Small intestine (tissue), 7 donors: ENCODE measurements around the gene EVA1A. TPM values are rescaled to one million over a fixed set of nuclear protein-coding genes. Genes with fewer than 3 reads are reported as not detected.

Source experiments
- DNase-seq, 2 donors: peaks; one replicate each; pipeline versions ENCODE4 v3.0.0 to v3.0.0-alpha.2; 2013
- FAIRE-seq: peaks from 2 replicates; lab custom pipeline; 2012; peaks lifted over from hg19 to GRCh38; lab: Jason Lieb, UNC
- H3K27ac ChIP-seq, 3 donors: one replicate each; pipeline ENCODE4 v1.5.1; 2013; ENCODE audit warnings: low read length in 2 of 3, mild to moderate bottlenecking in 2 of 3, control low read depth in 1 of 3, inconsistent platforms in 1 of 3, low read depth in 1 of 3, moderate library complexity in 1 of 3
- H3K27me3 ChIP-seq, 3 donors: one replicate each; pipeline ENCODE4 v1.6.1; 2013; ENCODE audit warnings: low read length in 3 of 3, inconsistent platforms in 1 of 3; ENCODE audit not compliant: control insufficient read depth in 3 of 3, insufficient read depth in 3 of 3
- H3K36me3 ChIP-seq, 3 donors: one replicate each; pipeline ENCODE4 v1.6.1; 2013; ENCODE audit warnings: low read length in 3 of 3, inconsistent platforms in 1 of 3, low read depth in 1 of 3, mild to moderate bottlenecking in 1 of 3, moderate library complexity in 1 of 3; ENCODE audit not compliant: control insufficient read depth in 3 of 3, insufficient read depth in 2 of 3
- H3K4me1 ChIP-seq, 3 donors: one replicate each; pipeline ENCODE4 v1.6.1; 2013; ENCODE audit warnings: low read length in 2 of 3, inconsistent platforms in 1 of 3, low read depth in 1 of 3, mild to moderate bottlenecking in 1 of 3, moderate library complexity in 1 of 3; ENCODE audit not compliant: control insufficient read depth in 3 of 3, insufficient read depth in 2 of 3
- H3K4me3 ChIP-seq, 3 donors: one replicate each; pipeline ENCODE4 v1.5.1; 2013; ENCODE audit warnings: low read length in 3 of 3, control low read depth in 1 of 3, inconsistent platforms in 1 of 3, low read depth in 1 of 3, mild to moderate bottlenecking in 1 of 3, moderate library complexity in 1 of 3
- H3K9me3 ChIP-seq, 2 donors: one replicate each; pipeline ENCODE4 v1.6.1; 2013; ENCODE audit warnings: low read depth in 1 of 2, low read length in 1 of 2; ENCODE audit not compliant: control insufficient read depth in 2 of 2, insufficient read depth in 1 of 2
- WGBS, 3 donors: extraction: QIAGEN DNeasy Blood & Tissue Kit; methylation state at CpG; one replicate each; pipeline ENCODE4 v1.1.7; 2013; 5-methylcytosine and 5-hydroxymethylcytosine counted together
- polyA plus RNA-seq, 4 donors: library from polyadenylated mRNA; stranded (reverse) in 3 of 4; unstranded in 1 of 4; fragments of 200-250 nt in 3 of 4; fragments of 120-200 nt in 1 of 4; gene quantifications; one replicate each; pipeline versions ENCODE4 v1.2.1 to v1.2.3, GENCODE V29; 2013
- donor health status: healthy with polysubstance abuse.
- donor health status: control.
- donor health status: control.
- donor health status: Bipolar disorder and iron deficiency.
- donor health status: healthy.

EVA1A gene
- polyA plus RNA-seq, 4 donors = 0.45 to 13.2 (median 5.0) TPM

DNA sequence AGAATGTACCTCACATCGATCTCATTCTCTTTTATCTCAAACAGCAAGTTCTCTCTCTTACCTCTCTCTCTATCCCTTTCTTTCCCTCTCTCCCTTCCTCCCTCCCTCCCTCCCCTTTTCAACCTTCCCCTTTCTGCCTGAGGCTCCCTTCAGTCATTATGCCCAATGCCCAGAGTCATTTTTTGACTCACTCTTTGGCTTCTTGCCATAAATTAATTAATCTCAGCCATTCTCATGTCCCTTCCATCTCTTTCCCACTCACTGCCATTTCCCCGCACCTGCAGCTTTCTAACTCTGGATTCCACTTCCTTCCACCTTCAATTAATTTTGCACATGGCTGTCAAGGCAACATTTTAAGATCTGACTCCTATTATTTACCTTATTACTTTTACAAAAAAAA, 60.1 kb downstream of the EVA1A start:
- Histone ChIP-seq H3K27ac (no peak overlapping the region), H3K36me3 (peaks cover 0 to 3% (median 0%) of the 10 kb centered on the region in 3 donors), H3K27me3 (no peaks in the 10 kb centered on the region), H3K9me3 (no peaks in the 10 kb centered on the region), H3K4me3 (no peak overlapping the region), H3K4me1 (no peaks in the 10 kb centered on the region)
- 80 to 86% (median 85%) methylated on average over 2 of the region's 2 CpGs for WGBS, 3 donors
- FAIRE-seq (no peak), DNase-seq (no peak)

DNA sequence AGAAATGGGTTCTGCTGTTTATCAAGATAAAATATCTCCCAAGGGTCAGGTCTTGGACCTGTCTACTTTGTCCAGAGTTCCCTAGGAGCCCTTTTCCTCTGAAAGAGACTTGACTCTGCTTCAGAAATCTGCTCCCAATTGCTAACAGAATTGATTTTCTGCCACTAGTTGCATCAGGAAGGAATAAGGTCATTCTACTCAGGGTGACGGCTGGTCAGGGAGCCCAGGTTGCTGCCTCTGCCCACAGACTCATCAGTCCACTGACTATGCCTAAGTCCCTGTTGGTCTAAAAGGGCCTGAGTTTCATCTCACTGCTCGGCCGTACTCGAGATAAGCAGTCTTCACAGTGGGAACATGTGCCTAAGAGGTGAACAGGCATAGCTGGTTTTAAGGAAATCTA, 61.2 kb downstream of the EVA1A start:
- Histone ChIP-seq H3K4me3 (no peak overlapping the region), H3K4me1 (no peaks in the 10 kb centered on the region), H3K9me3 (no peaks in the 10 kb centered on the region), H3K27me3 (peaks cover 0 to 2% (median 0%) of the 10 kb centered on the region in 3 donors), H3K27ac (no peak overlapping the region), H3K36me3 (no peaks in the 10 kb centered on the region)
- DNase-seq = no peak
- no peak for FAIRE-seq
- 79 to 91% (median 87%) methylated on average over 4 of the region's 4 CpGs for WGBS, 3 donors

DNA sequence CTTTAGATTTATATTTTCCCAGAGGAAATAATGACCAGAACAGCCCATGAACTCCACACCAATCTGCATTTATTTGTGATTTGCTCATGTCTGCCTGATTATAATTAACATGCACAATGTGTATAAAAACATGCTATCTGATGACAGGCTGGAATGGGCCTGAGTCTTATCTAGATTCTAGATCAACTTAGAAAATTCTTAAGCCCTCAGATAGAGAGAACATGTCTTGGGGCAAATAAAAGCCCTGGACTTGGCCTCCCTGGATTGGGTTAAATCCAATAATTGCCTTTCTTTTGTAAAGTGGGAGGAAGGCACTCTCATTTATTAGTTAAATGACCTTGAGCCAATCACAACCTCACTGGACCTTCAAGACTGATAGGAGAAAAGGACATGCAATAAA, 61.8 kb downstream of the EVA1A start:
- Histone ChIP-seq H3K4me1 (no peaks in the 10 kb centered on the region), H3K9me3 (no peaks in the 10 kb centered on the region), H3K27ac (no peak overlapping the region), H3K4me3 (no peak overlapping the region), H3K36me3 (peaks cover 0 to 2% (median 0%) of the 10 kb centered on the region in 3 donors), H3K27me3 (peaks cover 0 to 2% (median 0%) of the 10 kb centered on the region in 3 donors)
- no peak for DNase-seq
- FAIRE-seq = no peak

DNA sequence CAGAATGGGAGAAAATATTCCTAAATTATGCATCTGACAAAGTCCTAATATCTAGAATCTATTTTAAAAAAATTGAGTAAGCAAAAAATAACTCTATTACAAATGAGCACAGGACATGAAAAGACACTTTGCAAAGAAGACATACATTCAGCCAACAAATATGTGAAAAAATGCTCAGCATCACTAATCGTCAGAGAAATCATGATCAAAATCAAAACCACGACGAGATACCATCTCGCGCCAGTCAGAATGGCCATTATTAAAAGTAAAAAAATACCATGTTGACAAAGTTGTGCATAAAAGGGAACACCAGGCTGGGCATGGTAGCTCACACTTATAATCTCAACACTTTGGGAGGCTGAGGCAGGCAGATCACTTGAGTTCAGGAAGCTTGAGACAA, 63.5 kb downstream of the EVA1A start:
- H3K27me3 ChIP-seq = peaks cover 0 to 2% (median 0%) of the 10 kb centered on the region in 3 donors

DNA sequence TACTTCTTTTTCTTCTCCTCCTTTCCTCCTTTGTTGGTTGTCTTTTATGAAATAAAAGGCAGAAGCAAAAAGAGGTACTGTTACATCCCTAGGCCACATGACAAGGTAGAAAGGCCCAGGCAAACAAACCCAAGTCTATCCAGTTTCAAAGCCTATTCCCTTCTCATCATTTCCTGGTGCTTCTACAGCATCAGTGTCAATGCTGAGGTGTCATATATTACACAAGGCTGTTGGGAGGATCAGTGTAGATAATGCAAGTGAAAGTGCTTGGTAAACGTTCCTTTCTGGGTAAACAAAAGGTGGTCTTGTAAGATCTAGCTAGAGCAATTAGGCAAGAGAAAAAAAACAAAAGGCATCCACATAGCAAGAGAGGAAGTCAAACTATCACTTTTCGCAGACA, 64.9 kb downstream of the EVA1A start:
- Histone ChIP-seq H3K36me3 (peaks cover 0 to 8% (median 0%) of the 10 kb centered on the region in 3 donors), H3K4me1 (no peaks in the 10 kb centered on the region), H3K27me3 (peaks cover 0 to 2% (median 0%) of the 10 kb centered on the region in 3 donors), H3K9me3 (no peaks in the 10 kb centered on the region), H3K4me3 (no peak overlapping the region), H3K27ac (no peak overlapping the region)
- 51 to 67% (median 59%) methylated on average over 2 of the region's 2 CpGs for WGBS, 3 donors
- no peak for DNase-seq
- FAIRE-seq = no peak

More for the DNA sequence above, 63.5 kb downstream of the EVA1A start:
- 74 to 76% (median 75%) methylated on average over 5 of the region's 5 CpGs for WGBS, 3 donors
- H3K27ac ChIP-seq = no peak overlapping the region
- no peaks in the 10 kb centered on the region for H3K4me1 ChIP-seq
- no peak overlapping the region for H3K4me3 ChIP-seq
- peaks cover 0 to 8% (median 0%) of the 10 kb centered on the region in 3 donors for H3K36me3 ChIP-seq
- FAIRE-seq = no peak
- no peak for DNase-seq
- no peaks in the 10 kb centered on the region for H3K9me3 ChIP-seq

DNA sequence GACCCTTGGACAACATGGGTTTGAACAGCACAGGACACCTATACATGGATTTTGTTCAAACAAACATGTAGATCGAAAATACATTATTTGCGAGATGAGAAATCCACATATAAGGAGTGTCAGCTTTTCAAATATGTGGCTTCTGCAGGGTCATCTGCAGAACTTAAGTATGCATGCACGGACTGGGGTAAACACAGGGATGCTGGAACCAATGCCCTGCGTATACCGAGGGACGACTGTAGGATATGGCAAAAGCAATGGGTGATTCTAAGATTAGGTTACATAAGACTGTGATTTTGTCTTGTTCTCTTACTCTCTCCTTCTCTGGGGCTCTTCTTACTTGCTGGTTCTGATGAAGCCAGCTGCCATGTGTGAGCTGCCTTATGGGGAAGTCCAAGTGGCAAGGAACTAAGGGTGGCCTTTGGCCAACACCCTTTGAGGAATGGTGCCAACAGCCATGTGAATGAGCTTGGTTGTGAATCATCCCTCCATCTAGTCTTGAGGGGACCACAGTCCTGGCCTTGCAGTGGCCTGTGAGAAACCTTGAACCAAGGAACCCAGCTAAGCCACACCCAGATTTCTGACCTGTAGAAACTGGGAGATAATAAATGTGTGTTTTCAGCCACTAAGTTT, 66.5 kb downstream of the EVA1A start:
- peaks cover 0 to 8% (median 0%) of the 10 kb centered on the region in 3 donors for H3K36me3 ChIP-seq
- H3K27me3 ChIP-seq = peaks cover 0 to 2% (median 0%) of the 10 kb centered on the region in 3 donors
- no peak for FAIRE-seq
- no peak overlapping the region for H3K4me3 ChIP-seq
- no peak overlapping the region for H3K27ac ChIP-seq
- WGBS, 3 donors = 94 to 98% (median 95%) methylated on average over 6 of the region's 6 CpGs
- DNase-seq = no peak
- no peaks in the 10 kb centered on the region for H3K9me3 ChIP-seq
- no peaks in the 10 kb centered on the region for H3K4me1 ChIP-seq

DNA sequence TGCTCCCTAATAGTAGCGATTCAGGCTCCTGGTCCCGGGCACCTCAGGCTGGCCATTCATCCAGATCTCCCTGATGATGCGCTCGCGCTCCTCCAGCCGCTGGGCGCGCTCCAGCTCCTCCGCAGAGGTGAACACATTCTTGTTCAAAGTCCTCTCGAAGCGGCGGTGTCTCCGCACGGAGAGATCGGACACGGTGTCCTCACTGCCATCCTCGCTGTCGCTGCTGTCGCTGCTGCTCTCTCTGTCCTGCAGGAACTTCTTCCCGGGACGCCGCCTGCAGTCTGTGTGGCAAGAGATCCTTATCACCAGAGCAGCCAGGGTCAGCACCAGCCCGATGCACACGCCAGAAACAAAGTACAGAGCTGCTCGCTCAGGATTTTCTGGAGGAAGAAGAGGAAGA, 67.5 kb downstream of the EVA1A start:
- no peaks in the 10 kb centered on the region for H3K9me3 ChIP-seq
- 92 to 96% (median 94%) methylated on average over 25 of the region's 25 CpGs for WGBS, 3 donors
- H3K4me1 ChIP-seq = no peaks in the 10 kb centered on the region
- H3K4me3 ChIP-seq = no peak overlapping the region
- peaks cover 0 to 8% (median 0%) of the 10 kb centered on the region in 3 donors for H3K36me3 ChIP-seq
- H3K27ac ChIP-seq = no peak overlapping the region
- no peak for FAIRE-seq
- peaks cover 0 to 2% (median 0%) of the 10 kb centered on the region in 3 donors for H3K27me3 ChIP-seq
- no peak for DNase-seq

DNA sequence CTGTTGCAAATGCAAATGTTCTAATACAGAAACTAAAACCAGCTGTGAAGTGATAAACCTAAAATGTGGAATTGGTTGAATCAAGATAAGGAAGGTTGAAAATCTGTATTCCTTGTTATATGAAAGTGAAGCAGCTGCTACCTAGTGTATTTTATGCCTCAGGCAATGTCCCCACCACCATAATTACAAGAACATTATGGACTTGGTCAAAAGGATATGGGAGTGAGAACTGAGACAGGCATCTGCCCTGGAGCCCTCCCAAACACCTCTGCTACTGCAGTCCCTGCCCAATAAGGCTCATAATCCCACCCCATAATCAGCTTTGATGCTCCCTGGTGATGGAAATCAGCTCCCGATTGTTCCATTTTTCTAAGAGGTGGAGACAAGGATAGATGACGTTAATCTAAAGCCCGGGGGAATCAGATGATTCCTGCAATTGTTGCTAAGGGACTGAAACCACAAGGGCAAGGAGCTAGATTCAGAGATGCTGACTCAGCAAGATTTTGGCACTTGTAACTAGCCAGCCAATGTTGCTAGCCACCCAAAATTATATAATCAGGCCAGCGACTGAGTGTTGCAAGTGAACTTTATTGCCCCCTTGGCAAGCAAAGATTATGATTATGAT, 69.5 kb downstream of the EVA1A start:
- DNase-seq (no peak), FAIRE-seq (no peak)
- H3K4me1 ChIP-seq = no peaks in the 10 kb centered on the region
- H3K27me3 ChIP-seq = peaks cover 0 to 2% (median 0%) of the 10 kb centered on the region in 3 donors
- no peaks in the 10 kb centered on the region for H3K9me3 ChIP-seq
- 66 to 87% (median 75%) methylated on average over 4 of the region's 4 CpGs for WGBS, 3 donors
- no peak overlapping the region for H3K4me3 ChIP-seq
- H3K36me3 ChIP-seq = peaks cover 0 to 8% (median 0%) of the 10 kb centered on the region in 3 donors
- H3K27ac ChIP-seq = no peak overlapping the region
